ENCODE measurements around the gene NOX5.

- TF ChIP-seq, protein P1, sequence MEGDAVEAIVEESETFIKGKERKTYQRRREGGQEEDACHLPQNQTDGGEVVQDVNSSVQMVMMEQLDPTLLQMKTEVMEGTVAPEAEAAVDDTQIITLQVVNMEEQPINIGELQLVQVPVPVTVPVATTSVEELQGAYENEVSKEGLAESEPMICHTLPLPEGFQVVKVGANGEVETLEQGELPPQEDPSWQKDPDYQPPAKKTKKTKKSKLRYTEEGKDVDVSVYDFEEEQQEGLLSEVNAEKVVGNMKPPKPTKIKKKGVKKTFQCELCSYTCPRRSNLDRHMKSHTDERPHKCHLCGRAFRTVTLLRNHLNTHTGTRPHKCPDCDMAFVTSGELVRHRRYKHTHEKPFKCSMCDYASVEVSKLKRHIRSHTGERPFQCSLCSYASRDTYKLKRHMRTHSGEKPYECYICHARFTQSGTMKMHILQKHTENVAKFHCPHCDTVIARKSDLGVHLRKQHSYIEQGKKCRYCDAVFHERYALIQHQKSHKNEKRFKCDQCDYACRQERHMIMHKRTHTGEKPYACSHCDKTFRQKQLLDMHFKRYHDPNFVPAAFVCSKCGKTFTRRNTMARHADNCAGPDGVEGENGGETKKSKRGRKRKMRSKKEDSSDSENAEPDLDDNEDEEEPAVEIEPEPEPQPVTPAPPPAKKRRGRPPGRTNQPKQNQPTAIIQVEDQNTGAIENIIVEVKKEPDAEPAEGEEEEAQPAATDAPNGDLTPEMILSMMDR (conservative IDR thresholded peaks at IDR 0.05; ENCODE audit: low read depth, low read length), result no peak
- no peak for TF ChIP-seq EZH2 (IDR thresholded peaks at IDR 0.05; ENCODE audit: borderline replicate concordance, low read depth, low read length, poor library complexity, severe bottlenecking)
Measured at GRCh38 chr15:69092159-69092558, 77.7 kb downstream of the NOX5 start.
